Kidney (tissue), 14 donors: Measurements from ENCODE around the gene CD79A. TPM values are rescaled to one million over a fixed set of nuclear protein-coding genes. Genes with fewer than 3 reads are reported as not detected.

ENCODE experiments used
- DNase-seq, 5 donors: peaks; one replicate each; pipeline ENCODE4 v3.0.0-alpha.2; 2013 to 2020
- FAIRE-seq: peaks from 2 replicates; lab custom pipeline; 2012; peaks lifted over from hg19 to GRCh38; lab: Jason Lieb, UNC
- H3K27ac ChIP-seq, 2 donors: one replicate each; pipeline ENCODE4 v1.7.0; 2013; ENCODE audit warnings: low read depth in 2 of 2, low read length in 2 of 2, inconsistent platforms in 1 of 2
- H3K27me3 ChIP-seq: one replicate; pipeline ENCODE4 v1.7.1; 2013; ENCODE audit warnings: low read length, inconsistent platforms; ENCODE audit not compliant: control insufficient read depth, insufficient read depth
- H3K36me3 ChIP-seq, 3 donors: one replicate each; pipeline versions ENCODE4 v1.7.0 to v1.7.1; 2013; ENCODE audit warnings: low read length in 3 of 3, control low read depth in 1 of 3, inconsistent platforms in 1 of 3; ENCODE audit not compliant: insufficient read depth in 3 of 3, control insufficient read depth in 2 of 3
- H3K4me1 ChIP-seq, 3 donors: one replicate each; pipeline versions ENCODE4 v1.7.0 to v1.7.1; 2013; ENCODE audit warnings: low read length in 3 of 3, inconsistent platforms in 1 of 3, low read depth in 1 of 3; ENCODE audit not compliant: control insufficient read depth in 2 of 3, insufficient read depth in 2 of 3
- H3K4me3 ChIP-seq, 3 donors: one replicate each; pipeline versions ENCODE4 v1.7.0 to v1.8.1; 2013; ENCODE audit warnings: low read length in 3 of 3, control low read depth in 1 of 3, inconsistent platforms in 1 of 3
- H3K9ac ChIP-seq, 3 donors: one replicate each; pipeline versions ENCODE4 v1.7.0 to v1.7.1; 2013; ENCODE audit warnings: low read length in 3 of 3, control low read depth in 1 of 3, inconsistent platforms in 1 of 3
- H3K9me3 ChIP-seq, 3 donors: one replicate each; pipeline versions ENCODE4 v1.7.0 to v1.7.1; 2013; ENCODE audit warnings: low read length in 3 of 3, control low read depth in 1 of 3, inconsistent platforms in 1 of 3; ENCODE audit not compliant: control insufficient read depth in 2 of 3, insufficient read depth in 1 of 3
- CTCF ChIP-seq: IDR thresholded peaks from 3 replicates; pipeline ENCODE4 v1.5.1; 2012; ENCODE audit warnings: mild to moderate bottlenecking, moderate library complexity, borderline replicate concordance; ENCODE audit not compliant: insufficient read depth; ENCODE audit errors: extremely low read depth
- intact Hi-C: fragments of 100-400 bp; cut with DNase I; formaldehyde crosslinking; loops from one replicate; pipeline ENCODE4 v1.11.1; 2022
- polyA plus RNA-seq: library from polyadenylated mRNA; stranded (reverse); fragments of 350-450 nt; fragmentation: Illumina TruSeq; extraction: RNeasy Lipid Tissue Mini Kit (QIAGEN cat#74804); gene quantifications from one replicate; pipeline ENCODE4 v1.2.3, GENCODE V29; 2014; ENCODE audit warnings: low read depth, low replicate concordance; ENCODE audit not compliant: insufficient read depth
- total RNA-seq: library from RNA; stranded (reverse); fragmentation: NEBNext Ultra II Directional; extraction: Animal tissue kit (Norgen Biotek cat#: 25700); gene quantifications from one replicate; pipeline ENCODE4 v1.2.1, GENCODE V29; 2021
- donor health status: control.
- donor health status: control.
- donor health status: control.
- donor health status: control.
- donor health status: control.
- donor health status: DM: yes; HTN: yes; CAD: no.
- donor health status: Normal renal cell carcinoma (clear cell type).

CD79A gene
- total and polyA plus RNA-seq, 2 donors from 2014 or later: 0.32 to 11.0 TPM

- no peak for TF ChIP-seq CTCF
- DNase-seq (no peak), FAIRE-seq (no peak)
- intact Hi-C loops: no loop called here
- no peaks in the 10 kb centered on the region for H3K9me3 ChIP-seq
- H3K36me3 ChIP-seq: peaks cover 2 to 14% (median 3%) of the 10 kb centered on the region in 3 donors
- no peak overlapping the region for H3K4me3 ChIP-seq
- H3K4me1 ChIP-seq: no peaks in the 10 kb centered on the region
- H3K27ac ChIP-seq: no peak overlapping the region
- peaks cover 28% of the 10 kb centered on the region for H3K27me3 ChIP-seq
- no peak overlapping the region for H3K9ac ChIP-seq
Measured at GRCh38 chr19:41909706-41910105, 32.6 kb downstream of the CD79A start.

DNA sequence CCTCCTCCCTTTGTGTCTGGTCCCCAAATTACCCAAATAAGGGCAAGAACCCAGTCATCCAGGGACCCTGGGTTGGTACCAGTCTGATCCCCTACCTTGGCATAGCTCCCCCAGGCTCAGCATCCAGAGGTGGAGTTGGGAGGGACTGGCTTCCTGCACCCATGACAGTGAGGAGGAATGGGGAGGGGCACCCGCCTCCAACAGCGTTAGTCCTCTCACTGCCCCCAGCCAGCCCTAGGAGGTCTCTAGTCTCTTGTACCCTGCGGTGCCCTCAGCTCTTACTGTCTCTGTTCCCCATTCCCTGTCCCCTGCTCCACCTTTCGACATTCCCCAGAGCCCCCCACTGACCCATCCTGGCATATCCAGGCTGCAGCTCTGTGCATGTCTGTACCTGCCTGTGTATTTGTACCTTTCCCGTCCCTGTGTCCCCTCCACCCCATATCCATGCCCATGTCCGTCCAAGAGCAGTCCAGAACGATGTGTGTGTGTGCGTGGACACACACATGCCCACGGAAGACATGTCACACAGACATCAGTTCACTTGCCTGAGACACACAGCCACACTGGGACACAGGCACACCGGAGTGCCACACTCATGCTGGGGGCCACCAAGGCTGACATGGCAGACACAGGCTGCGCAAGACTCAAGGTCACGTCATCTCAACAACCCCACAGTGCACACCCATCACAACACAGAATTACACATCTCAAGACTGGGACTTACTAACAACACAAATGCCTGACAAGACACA, 33.3 kb downstream of the CD79A start:
- no peak for FAIRE-seq
- Histone ChIP-seq H3K36me3 (peaks cover 0 to 7% (median 0%) of the 10 kb centered on the region in 3 donors), H3K4me3 (no peak overlapping the region), H3K9ac (no peak overlapping the region), H3K9me3 (no peaks in the 10 kb centered on the region), H3K27me3 (peaks cover 32% of the 10 kb centered on the region), H3K27ac (no peak overlapping the region), H3K4me1 (no peaks in the 10 kb centered on the region)
- no peak for TF ChIP-seq CTCF
- intact Hi-C loops: no loop called here
- peak in 1 of 5 donors; percentile 50 for DNase-seq

GRCh38 chr19:41910992-41911888, 34.2 kb downstream of the CD79A start:
- Histone ChIP-seq H3K9me3 (no peaks in the 10 kb centered on the region), H3K9ac (no peak overlapping the region)
- FAIRE-seq: no peak

More at GRCh38 chr19:41910992-41911888, 34.2 kb downstream of the CD79A start:
- Histone ChIP-seq H3K36me3 (no peaks in the 10 kb centered on the region), H3K27ac (no peak overlapping the region), H3K4me1 (no peaks in the 10 kb centered on the region), H3K27me3 (peaks cover 37% of the 10 kb centered on the region), H3K4me3 (no peak overlapping the region)
- no peak for TF ChIP-seq CTCF
- peak in 1 of 5 donors; percentile 54 for DNase-seq
- intact Hi-C loops: no loop called here
